IPS DF 6.9 (cell line): ENCODE measurements around the gene TLK1.

Experiments
- DNase-seq: peaks from one replicate; pipeline ENCODE4 v3.0.0-alpha.2; 2013; ENCODE audit warnings: low read depth, low spot score
- H3K27ac ChIP-seq: one replicate; pipeline ENCODE4 v1.5.1; 2013; ENCODE audit warnings: low read length, control low read depth
- H3K27me3 ChIP-seq: 2 replicates; pipeline ENCODE4 v1.6.1; 2013; ENCODE audit warnings: mild to moderate bottlenecking, low read length; ENCODE audit not compliant: control insufficient read depth, insufficient read depth
- H3K36me3 ChIP-seq: 2 replicates; pipeline ENCODE4 v1.6.1; 2013; ENCODE audit warnings: low read length; ENCODE audit not compliant: control insufficient read depth, insufficient read depth
- H3K4me1 ChIP-seq: 2 replicates; pipeline ENCODE4 v1.6.1; 2013; ENCODE audit warnings: low read length; ENCODE audit not compliant: control insufficient read depth, insufficient read depth
- H3K4me3 ChIP-seq: 2 replicates; pipeline ENCODE4 v1.5.1; 2013; ENCODE audit warnings: mild to moderate bottlenecking, low read length
- H3K9me3 ChIP-seq: 2 replicates; pipeline ENCODE4 v1.6.1; 2013; ENCODE audit warnings: low read length, inconsistent platforms; ENCODE audit not compliant: control insufficient read depth, insufficient read depth
- WGBS: extraction: QIAGEN DNeasy Blood & Tissue Kit; methylation state at CpG from one replicate; pipeline ENCODE4 v1.1.7; 2013; ENCODE audit warnings: mixed read lengths, missing lambda C conversion rate; ENCODE audit not compliant: insufficient read length, insufficient coverage; 5-methylcytosine and 5-hydroxymethylcytosine counted together

Gene TLK1

GRCh38 chr2:170944545-170944944 is 216.1 kb downstream of the TLK1 start:
- WGBS, result no CpG with 5 or more reads among the region's 1 CpG
- Histone ChIP-seq H3K9me3 (no peaks in the 10 kb centered on the region), H3K27ac (no peak overlapping the region), H3K36me3 (no peaks in the 10 kb centered on the region), H3K27me3 (no peaks in the 10 kb centered on the region), H3K4me1 (no peaks in the 10 kb centered on the region), H3K4me3 (no peak overlapping the region)
- DNase-seq, result no peak

GRCh38 chr2:170943596-170943995 is 217.1 kb downstream of the TLK1 start:
- no peaks in the 10 kb centered on the region for H3K27me3 ChIP-seq
- no CpG with 5 or more reads among the region's 6 CpGs for WGBS
- no peak overlapping the region for H3K27ac ChIP-seq
- no peak for DNase-seq
- H3K4me1 ChIP-seq, result no peaks in the 10 kb centered on the region
- no peaks in the 10 kb centered on the region for H3K36me3 ChIP-seq
- H3K4me3 ChIP-seq, result no peak overlapping the region
- no peaks in the 10 kb centered on the region for H3K9me3 ChIP-seq

- no peak for DNase-seq
- H3K9me3 ChIP-seq, result no peaks in the 10 kb centered on the region
- H3K4me3 ChIP-seq, result no peak overlapping the region
- H3K4me1 ChIP-seq, result no peaks in the 10 kb centered on the region
- WGBS, result no CpG with 5 or more reads among the region's 1 CpG
- H3K36me3 ChIP-seq, result no peaks in the 10 kb centered on the region
- no peaks in the 10 kb centered on the region for H3K27me3 ChIP-seq
- no peak overlapping the region for H3K27ac ChIP-seq
Observed at GRCh38 chr2:170943041-170943440, 217.7 kb downstream of the TLK1 start.

- DNase-seq, result no peak
- Histone ChIP-seq H3K27ac (no peak overlapping the region), H3K36me3 (no peaks in the 10 kb centered on the region), H3K9me3 (no peaks in the 10 kb centered on the region), H3K4me3 (no peak overlapping the region), H3K27me3 (no peaks in the 10 kb centered on the region), H3K4me1 (no peaks in the 10 kb centered on the region)
- no CpG with 5 or more reads among the region's 4 CpGs for WGBS
Observed at GRCh38 chr2:170942615-170943014, 218.1 kb downstream of the TLK1 start.
